SK-N-MC (cell line): Measurements from ENCODE around the gene CFTR.

Experiments
- EZH2 ChIP-seq: fragments of 200-600 bp; sonication (generic); IDR thresholded peaks from one replicate; pipeline ENCODE4 v1.6.1; 2017; ENCODE audit warnings: antibody characterized with exemption
- FOXP2 ChIP-seq: optimal IDR thresholded peaks from 2 replicates; pipeline ENCODE3; 2011; ENCODE audit warnings: mild to moderate bottlenecking, moderate library complexity; ENCODE audit not compliant: insufficient read depth; ENCODE audit errors: extremely low read length, control extremely low read depth
- POLR2AphosphoS5 ChIP-seq: IDR thresholded peaks from 2 replicates; pipeline ENCODE4 v1.6.1; 2012; ENCODE audit warnings: mild to moderate bottlenecking, low read depth, low read length, borderline replicate concordance

- no peak for TF ChIP-seq POLR2AphosphoS5
- no peak for TF ChIP-seq EZH2
- no peak for TF ChIP-seq FOXP2
Observed at GRCh38 chr7:117605712-117606111, 125.9 kb downstream of the CFTR start.
